Measurements from ENCODE around the gene SLC6A14.

SLC6A14 gene

GRCh38 chrX:116480059-116480458 lies 43.7 kb downstream of the SLC6A14 start:
- Histone ChIP-seq H3K27me3 (replicated peaks; ENCODE audit: control insufficient read depth, insufficient read depth, low read length) (no peaks in the 10 kb centered on the region), H3K36me3 (ENCODE audit: control insufficient read depth, insufficient read depth, low read length) (no peaks in the 10 kb centered on the region), H3K4me3 (replicated peaks; ENCODE audit: low read depth, low read length) (no peak overlapping the region)
- TF ChIP-seq CTCF (IDR thresholded peaks at IDR 0.05; ENCODE audit: insufficient read depth, low read length, poor library complexity, severe bottlenecking): no peak
- no peak for DNase-seq (ENCODE audit: extremely low read depth, insufficient read length)

GRCh38 chrX:116490104-116490503 lies 53.7 kb downstream of the SLC6A14 start:
- DNase-seq (ENCODE audit: extremely low read depth, insufficient read length): no peak
- TF ChIP-seq CTCF (IDR thresholded peaks at IDR 0.05; ENCODE audit: insufficient read depth, low read length, poor library complexity, severe bottlenecking): peak; percentile 29

GRCh38 chrX:116493271-116493670 lies 56.9 kb downstream of the SLC6A14 start:
- Histone ChIP-seq H3K4me3 (replicated peaks; ENCODE audit: low read depth, low read length) (no peak overlapping the region), H3K27me3 (replicated peaks; ENCODE audit: control insufficient read depth, insufficient read depth, low read length) (no peaks in the 10 kb centered on the region), H3K36me3 (ENCODE audit: control insufficient read depth, insufficient read depth, low read length) (no peaks in the 10 kb centered on the region)
- TF ChIP-seq CTCF (IDR thresholded peaks at IDR 0.05; ENCODE audit: insufficient read depth, low read length, poor library complexity, severe bottlenecking): no peak
- DNase-seq (ENCODE audit: extremely low read depth, insufficient read length): no peak

More at GRCh38 chrX:116490104-116490503, 53.7 kb downstream of the SLC6A14 start:
- H3K27me3 ChIP-seq (replicated peaks; ENCODE audit: control insufficient read depth, insufficient read depth, low read length): no peaks in the 10 kb centered on the region
- no peaks in the 10 kb centered on the region for H3K36me3 ChIP-seq (ENCODE audit: control insufficient read depth, insufficient read depth, low read length)
- H3K4me3 ChIP-seq (replicated peaks; ENCODE audit: low read depth, low read length): no peak overlapping the region

- H3K4me3 ChIP-seq (replicated peaks; ENCODE audit: low read depth, low read length): no peak overlapping the region
- H3K27me3 ChIP-seq (replicated peaks; ENCODE audit: control insufficient read depth, insufficient read depth, low read length): no peaks in the 10 kb centered on the region
Observed at GRCh38 chrX:116499780-116500179, 63.4 kb downstream of the SLC6A14 start.

More at GRCh38 chrX:116499780-116500179, 63.4 kb downstream of the SLC6A14 start:
- DNase-seq (ENCODE audit: extremely low read depth, insufficient read length): no peak
- H3K36me3 ChIP-seq (ENCODE audit: control insufficient read depth, insufficient read depth, low read length): no peaks in the 10 kb centered on the region
- TF ChIP-seq CTCF (IDR thresholded peaks at IDR 0.05; ENCODE audit: insufficient read depth, low read length, poor library complexity, severe bottlenecking): no peak
